ENCODE measurements around the gene PLCB4. TPM values are rescaled to one million over a fixed set of nuclear protein-coding genes. Genes with fewer than 3 reads are reported as not detected.

The PLCB4 gene
- polyA plus RNA-seq, 1 donor (not counting 4 experiments of a cell fraction or from before 2014, with no cell fraction given) = 4.1 TPM

GRCh38 chr20:9402141-9402540, 333.3 kb downstream of the PLCB4 start:
- Histone ChIP-seq H3K9me3 (ENCODE audit: control insufficient read depth, low read depth, low read length) (no peaks in the 10 kb centered on the region), H3K4me2 (ENCODE audit: control insufficient read depth, extremely low read depth, insufficient read depth, low read depth, low read length) (no peak overlapping the region), H3K36me3 (ENCODE audit: control insufficient read depth in 2 of 2, extremely low read depth in 1 of 2, insufficient read depth in 2 of 2, low read length in 2 of 2) (no peaks in the 10 kb centered on the region), H3K79me2 (ENCODE audit: control insufficient read depth, insufficient read depth, low read length) (no peaks in the 10 kb centered on the region), H3K9me1 (ENCODE audit: control insufficient read depth, extremely low read depth, insufficient read depth, low read length) (no peaks in the 10 kb centered on the region), H4K20me1 (ENCODE audit: control insufficient read depth, extremely low read depth, insufficient read depth, low read length) (no peaks in the 10 kb centered on the region), H3K4me3 (ENCODE audit: control insufficient read depth in 2 of 3, extremely low read depth in 1 of 3, insufficient read depth in 2 of 3, low read depth in 1 of 3, low read length in 3 of 3) (no peak overlapping the region), H3K27ac (ENCODE audit: control insufficient read depth, insufficient read depth, low read length) (no peak overlapping the region), H3K9ac (ENCODE audit: control insufficient read depth, extremely low read depth, insufficient read depth, low read length) (no peak overlapping the region), H3K4me1 (ENCODE audit: control insufficient read depth, extremely low read depth, insufficient read depth, low read length) (no peaks in the 10 kb centered on the region), H2AFZ (ENCODE audit: control insufficient read depth, low read length) (no peak overlapping the region), H3K27me3 (ENCODE audit: control insufficient read depth, extremely low read depth, insufficient read depth, low read length) (no peaks in the 10 kb centered on the region)
- TF ChIP-seq, protein P1, sequence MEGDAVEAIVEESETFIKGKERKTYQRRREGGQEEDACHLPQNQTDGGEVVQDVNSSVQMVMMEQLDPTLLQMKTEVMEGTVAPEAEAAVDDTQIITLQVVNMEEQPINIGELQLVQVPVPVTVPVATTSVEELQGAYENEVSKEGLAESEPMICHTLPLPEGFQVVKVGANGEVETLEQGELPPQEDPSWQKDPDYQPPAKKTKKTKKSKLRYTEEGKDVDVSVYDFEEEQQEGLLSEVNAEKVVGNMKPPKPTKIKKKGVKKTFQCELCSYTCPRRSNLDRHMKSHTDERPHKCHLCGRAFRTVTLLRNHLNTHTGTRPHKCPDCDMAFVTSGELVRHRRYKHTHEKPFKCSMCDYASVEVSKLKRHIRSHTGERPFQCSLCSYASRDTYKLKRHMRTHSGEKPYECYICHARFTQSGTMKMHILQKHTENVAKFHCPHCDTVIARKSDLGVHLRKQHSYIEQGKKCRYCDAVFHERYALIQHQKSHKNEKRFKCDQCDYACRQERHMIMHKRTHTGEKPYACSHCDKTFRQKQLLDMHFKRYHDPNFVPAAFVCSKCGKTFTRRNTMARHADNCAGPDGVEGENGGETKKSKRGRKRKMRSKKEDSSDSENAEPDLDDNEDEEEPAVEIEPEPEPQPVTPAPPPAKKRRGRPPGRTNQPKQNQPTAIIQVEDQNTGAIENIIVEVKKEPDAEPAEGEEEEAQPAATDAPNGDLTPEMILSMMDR (optimal IDR thresholded peaks at IDR 0.05 in 1 of 3, IDR thresholded peaks at IDR 0.05 in 1 of 3, conservative IDR thresholded peaks at IDR 0.05 in 1 of 3; ENCODE audit: extremely low read depth in 1 of 3, insufficient read depth in 2 of 3, low read length in 3 of 3) = no peak
- TF ChIP-seq EZH2 (IDR thresholded peaks at IDR 0.05; ENCODE audit: low read length) = no peak
- DNase-seq (ENCODE audit: low read depth, low spot score) (no peak), FAIRE-seq (no peak)
- dilution Hi-C loops (cut with MboI; ENCODE audit: extremely low pct_ligation_motif_present, low sequenced_read_pairs) = no loop called here

DNA sequence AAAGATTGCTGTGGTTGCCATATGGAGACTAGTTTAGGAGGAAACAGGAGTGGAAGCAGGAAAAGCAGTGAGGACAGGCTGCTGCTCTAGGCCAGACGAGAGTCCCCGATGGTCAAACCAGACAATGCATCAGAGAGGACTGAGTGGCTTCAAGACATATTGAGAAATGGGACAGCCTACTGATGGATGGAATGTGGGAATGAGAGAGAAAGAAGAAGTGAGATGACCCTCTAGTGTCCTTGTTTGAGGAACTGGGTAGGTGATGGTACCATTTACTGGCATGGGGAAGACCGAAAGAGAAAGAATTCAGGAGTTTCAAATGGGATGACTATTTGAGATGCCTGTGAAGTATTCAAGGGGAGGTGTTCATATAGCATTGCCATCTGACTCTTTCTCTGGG, 333.7 kb downstream of the PLCB4 start:
- Histone ChIP-seq H3K79me2 (ENCODE audit: control insufficient read depth, insufficient read depth, low read length) (no peaks in the 10 kb centered on the region), H3K27me3 (ENCODE audit: control insufficient read depth, extremely low read depth, insufficient read depth, low read length) (no peaks in the 10 kb centered on the region), H3K4me1 (ENCODE audit: control insufficient read depth, extremely low read depth, insufficient read depth, low read length) (no peaks in the 10 kb centered on the region), H3K9me3 (ENCODE audit: control insufficient read depth, low read depth, low read length) (no peaks in the 10 kb centered on the region), H3K4me2 (ENCODE audit: control insufficient read depth, extremely low read depth, insufficient read depth, low read depth, low read length) (no peak overlapping the region), H3K4me3 (ENCODE audit: control insufficient read depth in 2 of 3, extremely low read depth in 1 of 3, insufficient read depth in 2 of 3, low read depth in 1 of 3, low read length in 3 of 3) (no peak overlapping the region), H4K20me1 (ENCODE audit: control insufficient read depth, extremely low read depth, insufficient read depth, low read length) (no peaks in the 10 kb centered on the region), H3K9me1 (ENCODE audit: control insufficient read depth, extremely low read depth, insufficient read depth, low read length) (no peaks in the 10 kb centered on the region), H3K27ac (ENCODE audit: control insufficient read depth, insufficient read depth, low read length) (no peak overlapping the region), H2AFZ (ENCODE audit: control insufficient read depth, low read length) (no peak overlapping the region), H3K36me3 (ENCODE audit: control insufficient read depth in 2 of 2, extremely low read depth in 1 of 2, insufficient read depth in 2 of 2, low read length in 2 of 2) (no peaks in the 10 kb centered on the region), H3K9ac (ENCODE audit: control insufficient read depth, extremely low read depth, insufficient read depth, low read length) (no peak overlapping the region)
- no peak for FAIRE-seq
- dilution Hi-C loops (cut with MboI; ENCODE audit: extremely low pct_ligation_motif_present, low sequenced_read_pairs) = no loop called here
- TF ChIP-seq, protein P1 (optimal IDR thresholded peaks at IDR 0.05 in 1 of 3, IDR thresholded peaks at IDR 0.05 in 1 of 3, conservative IDR thresholded peaks at IDR 0.05 in 1 of 3; ENCODE audit: extremely low read depth in 1 of 3, insufficient read depth in 2 of 3, low read length in 3 of 3) = no peak
- TF ChIP-seq EZH2 (IDR thresholded peaks at IDR 0.05; ENCODE audit: low read length) = no peak
- no peak for DNase-seq (ENCODE audit: low read depth, low spot score)
